PC-3 (cell line): Measurements from ENCODE around the gene FAM209A. TPM values are rescaled to one million over a fixed set of nuclear protein-coding genes. Genes with fewer than 3 reads are reported as not detected.
A peak's percentile ranks its signal among the peaks of the same experiment; 100 is the strongest.

Experiments used
- ATAC-seq: fragments of 200-7000 bp; cut with Tn5 transposase; 2 replicates; pipeline ENCODE4 v1.9.1; 2020; ENCODE audit warnings: mild to moderate bottlenecking, moderate library complexity
- BruUV-seq: library from RNA; stranded (reverse); fragments of 400-500 nt; replicated peaks from 2 replicates; lab custom pipeline; 2021; lab: Mats Ljungman, UMichigan
- CTCF ChIA-PET: fragments of 300-600 bp; sonication (Branson Sonifier 250); formaldehyde crosslinking; loops from one replicate; lab custom pipeline; 2022; ENCODE audit warnings: antibody characterized with exemption; lab: Charles Lee
- POLR2A ChIA-PET: fragments of 300-600 bp; sonication (Branson Sonifier 250); formaldehyde crosslinking; loops from one replicate; lab custom pipeline; 2022; ENCODE audit warnings: antibody characterized with exemption; ENCODE audit not compliant: unreplicated experiment; lab: Charles Lee
- DNase-seq: peaks from one replicate; pipeline ENCODE4 v3.0.0-alpha.2; 2015
- H2AFZ ChIP-seq: fragments of 300-600 bp; sonication (generic); 2 replicates; pipeline ENCODE4 v1.6.0; 2016; ENCODE audit warnings: antibody characterized with exemption, low read length
- H3F3A ChIP-seq: fragments of 300-600 bp; sonication (generic); one replicate; pipeline ENCODE4 v1.6.0; 2017; ENCODE audit warnings: antibody characterized with exemption, low read length, control low read depth, mild to moderate bottlenecking; ENCODE audit not compliant: unreplicated experiment
- H3K27ac ChIP-seq: fragments of 300-600 bp; sonication (generic); 2 replicates; pipeline ENCODE4 v1.5.1; 2016; ENCODE audit warnings: mild to moderate bottlenecking, low read length
- H3K27me3 ChIP-seq: fragments of 300-600 bp; sonication (generic); 2 replicates; pipeline ENCODE4 v1.6.1; 2016; ENCODE audit warnings: low read length, mixed read lengths
- H3K36me3 ChIP-seq: fragments of 300-600 bp; sonication (generic); 2 replicates; pipeline ENCODE4 v1.6.1; 2016; ENCODE audit warnings: low read depth, mixed run types, low read length, mixed read lengths
- H3K4me1 ChIP-seq: fragments of 300-600 bp; sonication (generic); 2 replicates; pipeline ENCODE4 v1.5.1; 2016; ENCODE audit warnings: low read length; ENCODE audit not compliant: insufficient read depth
- H3K4me2 ChIP-seq: fragments of 300-600 bp; sonication (generic); 2 replicates; pipeline ENCODE4 v1.6.0; 2016; ENCODE audit warnings: low read length
- H3K4me3 ChIP-seq: fragments of 300-600 bp; sonication (generic); 2 replicates; pipeline ENCODE4 v1.5.1; 2016; ENCODE audit warnings: mild to moderate bottlenecking, low read length, mixed read lengths
- H3K79me2 ChIP-seq: fragments of 300-600 bp; sonication (generic); 2 replicates; pipeline ENCODE4 v1.6.1; 2017; ENCODE audit warnings: low read length, mixed read lengths
- H3K9ac ChIP-seq: fragments of 300-600 bp; sonication (generic); 2 replicates; pipeline ENCODE4 v1.6.0; 2016; ENCODE audit warnings: mild to moderate bottlenecking, low read length
- H3K9me2 ChIP-seq: fragments of 300-600 bp; sonication (generic); replicated peaks from 2 replicates; pipeline ENCODE4 v1.6.1; 2016; ENCODE audit warnings: mixed run types, low read length, mixed read lengths
- H3K9me3 ChIP-seq: fragments of 300-600 bp; sonication (generic); 2 replicates; pipeline ENCODE4 v1.6.1; 2016; ENCODE audit warnings: low read length, mixed read lengths
- H4K20me1 ChIP-seq: fragments of 300-600 bp; sonication (generic); 2 replicates; pipeline ENCODE4 v1.6.1; 2016; ENCODE audit warnings: low read length, mixed read lengths
- CTCF ChIP-seq: fragments of 300-600 bp; sonication (generic); conservative IDR thresholded peaks from 2 replicates; pipeline ENCODE4 v1.5.1; 2017; ENCODE audit warnings: antibody characterized with exemption, low read depth, mild to moderate bottlenecking, low read length
- EZH2 ChIP-seq: fragments of 300-600 bp; sonication (generic); IDR thresholded peaks from one replicate; pipeline ENCODE4 v1.6.1; 2017; ENCODE audit warnings: antibody characterized with exemption, mild to moderate bottlenecking, low read length; ENCODE audit not compliant: unreplicated experiment
- EZH2phosphoT487 ChIP-seq: fragments of 300-600 bp; sonication (generic); IDR thresholded peaks from 2 replicates; pipeline ENCODE4 v1.6.1; 2018; ENCODE audit warnings: mild to moderate bottlenecking, antibody characterized with exemption, low read length, borderline replicate concordance
- intact Hi-C: fragments of 100-400 bp; cut with micrococcal nuclease; formaldehyde crosslinking; loops from 2 replicates; pipeline ENCODE4 v1.9.0; 2023
- total RNA-seq: library from RNA; depleted of rRNA; stranded (reverse); fragments of >200 nt; gene quantifications from 2 replicates; pipeline ENCODE4 v1.2.3, GENCODE V29; 2014; rRNA removed

FAM209A gene
- total RNA-seq, 1 experiment from 2014 or later = 0.51 TPM

- no TSS peak for BruUV-seq
- Histone ChIP-seq H4K20me1 (no peaks in the 10 kb centered on the region), H3K9me3 (no peaks in the 10 kb centered on the region), H3K79me2 (no peaks in the 10 kb centered on the region), H3K27ac (no peak overlapping the region), H3K27me3 (no peaks in the 10 kb centered on the region), H3K4me1 (peaks cover 9% of the 10 kb centered on the region), H3K4me2 (no peak overlapping the region), H2AFZ (no peak overlapping the region), H3K9me2 (no peaks in the 10 kb centered on the region), H3K9ac (no peak overlapping the region), H3K36me3 (no peaks in the 10 kb centered on the region), H3F3A (no peaks in the 10 kb centered on the region), H3K4me3 (no peak overlapping the region)
- intact Hi-C loops = no loop called here
- ATAC-seq = no peak
- TF ChIP-seq EZH2 = no peak
- no peak for TF ChIP-seq EZH2phosphoT487
- CTCF ChIA-PET = no interaction called here
- POLR2A ChIA-PET = no interaction called here
- DNase-seq = no peak
Measured at GRCh38 chr20:56573986-56574385, 49.4 kb downstream of the FAM209A start.

GRCh38 chr20:56574531-56575142 is 50.1 kb downstream of the FAM209A start:
- H3K79me2 ChIP-seq = no peaks in the 10 kb centered on the region
- peak; percentile 51; the same call in 1 of the 2 replicates for ATAC-seq
- no peaks in the 10 kb centered on the region for H3K9me2 ChIP-seq
- H3K27ac ChIP-seq = no peak overlapping the region
- ChIA-PET CTCF (no interaction called here), POLR2A (no interaction called here)
- H3K4me3 ChIP-seq = no peak overlapping the region
- H3K9ac ChIP-seq = no peak overlapping the region
- peak overlapping the region; percentile 27 for H2AFZ ChIP-seq
- DNase-seq = peak; percentile 45
- no peaks in the 10 kb centered on the region for H4K20me1 ChIP-seq
- TF ChIP-seq EZH2 (no peak), EZH2phosphoT487 (no peak), CTCF (no peak)
- peaks cover 9% of the 10 kb centered on the region for H3K4me1 ChIP-seq
- no TSS peak for BruUV-seq
- peak overlapping the region; percentile 40; the same call in 1 of the 2 replicates for H3K4me2 ChIP-seq
- no peaks in the 10 kb centered on the region for H3K27me3 ChIP-seq
- H3K36me3 ChIP-seq = no peaks in the 10 kb centered on the region
- no peaks in the 10 kb centered on the region for H3K9me3 ChIP-seq
- intact Hi-C loops = loop anchor here (5.0 kb wide), 1 partner anchor 372 kb away; no protein-coding TSS in a partner anchor
- H3F3A ChIP-seq = no peaks in the 10 kb centered on the region

GRCh38 chr20:56575157-56575556 is 50.6 kb downstream of the FAM209A start:
- Histone ChIP-seq H3K9me3 (no peaks in the 10 kb centered on the region), H3K27ac (no peak overlapping the region), H3K27me3 (no peaks in the 10 kb centered on the region), H3K36me3 (no peaks in the 10 kb centered on the region), H4K20me1 (no peaks in the 10 kb centered on the region), H3K79me2 (no peaks in the 10 kb centered on the region), H3K4me3 (no peak overlapping the region), H3F3A (no peaks in the 10 kb centered on the region), H3K9me2 (no peaks in the 10 kb centered on the region), H3K4me1 (peaks cover 9% of the 10 kb centered on the region), H2AFZ (peak overlapping the region; percentile 27), H3K4me2 (peak overlapping the region; percentile 40; the same call in 1 of the 2 replicates), H3K9ac (no peak overlapping the region)
- ChIA-PET CTCF (no interaction called here), POLR2A (no interaction called here)
- DNase-seq (no peak), ATAC-seq (no peak)
- TF ChIP-seq CTCF (no peak), EZH2phosphoT487 (no peak), EZH2 (no peak)
- BruUV-seq = no TSS peak
- intact Hi-C loops = loop anchor here (5.0 kb wide), 1 partner anchor 373 kb away; no protein-coding TSS in a partner anchor

Other genes with a start within 250 kb of the FAM209A start
- gene FAM210B, start 165.8 kb upstream of the FAM209A start, total RNA-seq = 27.8 and 37.9 TPM in 2 replicates
- gene AURKA, start 132.5 kb upstream of the FAM209A start, total RNA-seq = 137 and 139 TPM in 2 replicates
- 48.9 and 60.2 TPM in 2 replicates for gene CSTF1, start 132.1 kb upstream of the FAM209A start, total RNA-seq
- gene CASS4, start 112.5 kb upstream of the FAM209A start, total RNA-seq = 0.04 and 0.17 TPM in 2 replicates
- 122 and 149 TPM in 2 replicates for gene RTF2, start 56.1 kb upstream of the FAM209A start, total RNA-seq
- 0.58 TPM in 1 of 2 replicates, not detected in the other for gene FAM209B, start 8.5 kb downstream of the FAM209A start, total RNA-seq
- gene TFAP2C, start 104.6 kb downstream of the FAM209A start, total RNA-seq = 36.3 and 37.6 TPM in 2 replicates